ENCODE results near the gene ZNF19. TPM values are rescaled to one million over a fixed set of nuclear protein-coding genes. Genes with fewer than 3 reads are reported as not detected.

The ZNF19 gene
- total RNA-seq, 1 donor from 2014 or later, result 2.1 TPM

DNA sequence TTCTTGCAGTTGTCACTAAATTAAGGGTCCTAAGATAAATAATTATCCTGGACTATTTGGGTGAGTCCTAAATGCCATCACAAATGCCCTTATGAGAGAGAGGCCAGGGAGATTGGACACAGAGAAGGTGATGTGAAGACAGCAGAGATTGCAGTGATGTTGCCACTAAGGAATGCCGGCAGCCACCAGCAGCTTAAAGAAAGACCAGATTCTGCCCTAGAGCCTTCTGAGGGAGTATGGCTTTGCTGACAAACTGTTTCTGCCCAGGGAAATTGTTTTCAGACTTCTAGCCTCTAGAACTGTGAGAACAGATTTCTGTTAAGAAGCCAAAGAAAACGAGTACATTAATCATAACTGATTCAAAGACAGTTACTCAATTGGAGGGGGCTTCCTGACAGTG, 17.1 kb downstream of the ZNF19 start:
- H3K27me3 Mint-ChIP-seq (ENCODE audit: low read depth), result no peaks in the 10 kb centered on the region
- H3K27ac Mint-ChIP-seq (ENCODE audit: unreplicated experiment), result no peak overlapping the region

GRCh38 chr16:71467810-71468209, 21.3 kb downstream of the ZNF19 start:
- no peak for DNase-seq (ENCODE audit: low spot score)
- no peaks in the 10 kb centered on the region for H3K9me3 Mint-ChIP-seq (ENCODE audit: low read depth)
- no peaks in the 10 kb centered on the region for H3K36me3 Mint-ChIP-seq (ENCODE audit: low read depth)
- TF ChIP-seq, protein P1, sequence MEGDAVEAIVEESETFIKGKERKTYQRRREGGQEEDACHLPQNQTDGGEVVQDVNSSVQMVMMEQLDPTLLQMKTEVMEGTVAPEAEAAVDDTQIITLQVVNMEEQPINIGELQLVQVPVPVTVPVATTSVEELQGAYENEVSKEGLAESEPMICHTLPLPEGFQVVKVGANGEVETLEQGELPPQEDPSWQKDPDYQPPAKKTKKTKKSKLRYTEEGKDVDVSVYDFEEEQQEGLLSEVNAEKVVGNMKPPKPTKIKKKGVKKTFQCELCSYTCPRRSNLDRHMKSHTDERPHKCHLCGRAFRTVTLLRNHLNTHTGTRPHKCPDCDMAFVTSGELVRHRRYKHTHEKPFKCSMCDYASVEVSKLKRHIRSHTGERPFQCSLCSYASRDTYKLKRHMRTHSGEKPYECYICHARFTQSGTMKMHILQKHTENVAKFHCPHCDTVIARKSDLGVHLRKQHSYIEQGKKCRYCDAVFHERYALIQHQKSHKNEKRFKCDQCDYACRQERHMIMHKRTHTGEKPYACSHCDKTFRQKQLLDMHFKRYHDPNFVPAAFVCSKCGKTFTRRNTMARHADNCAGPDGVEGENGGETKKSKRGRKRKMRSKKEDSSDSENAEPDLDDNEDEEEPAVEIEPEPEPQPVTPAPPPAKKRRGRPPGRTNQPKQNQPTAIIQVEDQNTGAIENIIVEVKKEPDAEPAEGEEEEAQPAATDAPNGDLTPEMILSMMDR (IDR thresholded peaks at IDR 0.05), result no peak
- no peaks in the 10 kb centered on the region for H3K27me3 Mint-ChIP-seq (ENCODE audit: low read depth)
- peaks cover 6% of the 10 kb centered on the region for H3K4me1 Mint-ChIP-seq (ENCODE audit: low read depth)
- H3K4me3 Mint-ChIP-seq (ENCODE audit: unreplicated experiment), result no peak overlapping the region
- H3K27ac Mint-ChIP-seq (ENCODE audit: unreplicated experiment), result no peak overlapping the region

More for the DNA sequence above, 17.1 kb downstream of the ZNF19 start:
- H3K36me3 Mint-ChIP-seq (ENCODE audit: low read depth), result peaks cover 20% of the 10 kb centered on the region
- H3K4me1 Mint-ChIP-seq (ENCODE audit: low read depth), result peaks cover 19% of the 10 kb centered on the region
- no peak overlapping the region for H3K4me3 Mint-ChIP-seq (ENCODE audit: unreplicated experiment)
- DNase-seq (ENCODE audit: low spot score), result no peak
- no peaks in the 10 kb centered on the region for H3K9me3 Mint-ChIP-seq (ENCODE audit: low read depth)
- TF ChIP-seq, protein P1 (IDR thresholded peaks at IDR 0.05), result no peak

GRCh38 chr16:71464231-71464630, 24.9 kb downstream of the ZNF19 start:
- no peaks in the 10 kb centered on the region for H3K36me3 Mint-ChIP-seq (ENCODE audit: low read depth)
- no peaks in the 10 kb centered on the region for H3K27me3 Mint-ChIP-seq (ENCODE audit: low read depth)
- no peak overlapping the region for H3K4me3 Mint-ChIP-seq (ENCODE audit: unreplicated experiment)
- no peaks in the 10 kb centered on the region for H3K9me3 Mint-ChIP-seq (ENCODE audit: low read depth)
- no peak overlapping the region for H3K27ac Mint-ChIP-seq (ENCODE audit: unreplicated experiment)
- TF ChIP-seq, protein P1 (IDR thresholded peaks at IDR 0.05), result no peak
- no peak for DNase-seq (ENCODE audit: low spot score)
- H3K4me1 Mint-ChIP-seq (ENCODE audit: low read depth), result peaks cover 33% of the 10 kb centered on the region

DNA sequence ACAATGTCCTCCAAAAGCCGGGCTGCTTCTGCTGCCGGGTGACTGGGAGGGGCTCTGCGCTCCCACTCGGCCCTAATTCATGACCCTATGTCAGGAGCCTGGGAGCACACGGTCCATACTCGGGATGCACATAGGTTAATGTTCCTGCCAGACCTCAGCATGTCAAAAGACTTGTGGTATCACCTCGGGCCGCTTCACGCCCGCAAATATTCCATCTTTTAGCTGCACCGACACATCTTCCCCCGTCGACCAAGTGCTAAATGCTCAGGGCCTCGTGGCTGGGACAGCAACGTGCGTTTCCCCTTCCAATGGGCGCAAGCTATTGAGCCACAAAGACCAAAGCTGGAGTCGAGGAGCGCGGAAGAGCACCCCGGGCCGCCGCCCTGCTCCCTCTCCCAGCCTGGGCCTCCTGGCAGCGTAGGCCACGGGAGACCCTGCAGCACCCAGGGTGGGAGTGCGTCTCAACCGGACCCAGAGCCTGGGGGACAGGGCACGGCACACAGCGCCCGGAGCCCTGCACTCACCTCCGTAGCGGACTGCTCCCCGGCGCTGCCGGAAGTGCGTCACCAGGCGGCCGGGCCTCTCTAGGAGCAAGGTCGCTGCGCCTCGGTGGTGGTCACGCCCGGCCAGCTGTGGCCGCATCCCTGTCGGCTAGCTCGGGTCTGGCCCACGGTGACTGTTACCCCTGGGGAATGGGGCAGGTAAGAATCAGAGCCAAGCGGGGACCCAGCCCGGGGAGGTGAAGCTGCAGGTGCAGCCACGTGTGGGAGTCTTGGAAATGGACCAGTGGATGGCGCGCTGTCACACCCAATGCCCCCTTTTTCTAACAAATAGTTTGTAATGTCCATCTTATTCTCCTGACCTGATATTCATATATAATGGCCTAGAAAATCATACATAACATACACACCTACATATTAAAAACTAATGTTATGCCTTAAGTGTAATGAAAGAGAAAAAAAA, 27.2 kb downstream of the ZNF19 start, which contains the start of gene ZNF23:
ZNF23 (minus strand) TSS at position 562 of the 963 bp plus-strand sequence. CDS start 5,451 bp downstream, outside the sequence.
- H3K36me3 Mint-ChIP-seq (ENCODE audit: low read depth), result peaks cover 2% of the 10 kb centered on the region
- no peaks in the 10 kb centered on the region for H3K27me3 Mint-ChIP-seq (ENCODE audit: low read depth)
- no peak for DNase-seq (ENCODE audit: low spot score)
- peak within 1 kb of the TSS; percentile 78 for H3K27ac Mint-ChIP-seq (ENCODE audit: unreplicated experiment)
- peak within 1 kb of the TSS; percentile 76 for H3K4me3 Mint-ChIP-seq (ENCODE audit: unreplicated experiment)
- TF ChIP-seq, protein P1 (IDR thresholded peaks at IDR 0.05), result peak; percentile 68
- H3K4me1 Mint-ChIP-seq (ENCODE audit: low read depth), result peaks cover 36% of the 10 kb centered on the region
- no peaks in the 10 kb centered on the region for H3K9me3 Mint-ChIP-seq (ENCODE audit: low read depth)

DNA sequence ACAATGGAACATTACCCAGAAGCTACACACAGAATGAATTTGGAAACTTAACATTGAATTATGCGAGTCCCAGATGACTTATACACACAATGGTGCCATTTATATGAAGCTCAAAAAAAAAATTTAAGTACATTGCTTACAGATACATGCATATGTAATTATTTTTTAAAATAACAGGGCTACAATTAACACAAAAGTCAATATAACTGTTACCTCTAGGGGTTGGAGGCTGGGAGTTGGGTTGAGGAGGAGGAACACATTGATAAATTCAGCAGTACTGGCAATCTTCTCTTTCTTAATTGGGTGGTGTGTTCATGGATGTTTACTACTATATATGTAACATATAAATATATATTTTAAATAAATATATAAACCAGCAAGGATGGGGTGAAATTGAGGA, 28.2 kb downstream of the ZNF19 start:
- TF ChIP-seq, protein P1 (IDR thresholded peaks at IDR 0.05), result no peak
- H3K27me3 Mint-ChIP-seq (ENCODE audit: low read depth), result no peaks in the 10 kb centered on the region
- peak overlapping the region; percentile 33 for H3K4me3 Mint-ChIP-seq (ENCODE audit: unreplicated experiment)
- no peaks in the 10 kb centered on the region for H3K9me3 Mint-ChIP-seq (ENCODE audit: low read depth)
- DNase-seq (ENCODE audit: low spot score), result no peak
- peak overlapping the region; percentile 75 for H3K27ac Mint-ChIP-seq (ENCODE audit: unreplicated experiment)
- peaks cover 8% of the 10 kb centered on the region for H3K36me3 Mint-ChIP-seq (ENCODE audit: low read depth)
- peaks cover 36% of the 10 kb centered on the region for H3K4me1 Mint-ChIP-seq (ENCODE audit: low read depth)
